IMR-90 (cell line): ENCODE data around the gene ASB9. TPM values are rescaled to one million over a fixed set of nuclear protein-coding genes. Genes with fewer than 3 reads are reported as not detected.

Experiments
- ATAC-seq: fragments of 200-7000 bp; cut with Tn5 transposase; 2 replicates; pipeline ENCODE4 v1.9.1; 2020; ENCODE audit warnings: low read depth, mild to moderate bottlenecking, moderate library complexity
- BruUV-seq: library from RNA; stranded (reverse); fragments of 400-500 nt; replicated peaks from 2 replicates; lab custom pipeline; 2021; lab: Mats Ljungman, UMichigan
- CTCF ChIA-PET: fragments of 300-600 bp; formaldehyde crosslinking; extraction: SDS; loops from one replicate; lab custom pipeline; 2021; ENCODE audit warnings: antibody characterized with exemption; lab: Yijun Ruan, JAX
- POLR2A ChIA-PET: fragments of 300-600 bp; sonication (Branson Sonifier 250); formaldehyde crosslinking; loops from one replicate; lab custom pipeline; 2022; ENCODE audit warnings: antibody characterized with exemption; ENCODE audit not compliant: unreplicated experiment; lab: Charles Lee
- DNase-seq: peaks from one replicate; pipeline ENCODE4 v3.0.0; 2013
- H2AFZ ChIP-seq: replicated peaks from 2 replicates; pipeline ENCODE3; 2013; ENCODE audit warnings: low read length, mild to moderate bottlenecking; ENCODE audit not compliant: poor library complexity
- H2AK5ac ChIP-seq: 2 replicates; pipeline ENCODE4 v1.6.1; 2013; ENCODE audit warnings: low read depth, low read length, inconsistent platforms
- H2AK9ac ChIP-seq: replicated peaks from 2 replicates; pipeline ENCODE3; 2013; ENCODE audit warnings: mild to moderate bottlenecking, low read depth, low read length, moderate library complexity; ENCODE audit not compliant: poor library complexity
- H2BK120ac ChIP-seq: 2 replicates; pipeline ENCODE4 v1.6.1; 2013; ENCODE audit warnings: low read depth, low read length, inconsistent platforms
- H2BK15ac ChIP-seq: 3 replicates; pipeline ENCODE4 v1.6.1; 2013; ENCODE audit warnings: low read depth, low read length, inconsistent platforms
- H2BK20ac ChIP-seq: 2 replicates; pipeline ENCODE4 v1.6.1; 2013; ENCODE audit warnings: low read depth, mild to moderate bottlenecking, inconsistent platforms, low read length, moderate library complexity
- H2BK5ac ChIP-seq: 2 replicates; pipeline ENCODE4 v1.6.1; 2013; ENCODE audit warnings: mild to moderate bottlenecking, low read depth, low read length, inconsistent platforms; ENCODE audit not compliant: poor library complexity, severe bottlenecking
- H3K14ac ChIP-seq: replicated peaks from 2 replicates; pipeline ENCODE4 v1.6.1; 2013; ENCODE audit warnings: low read depth, low read length, inconsistent platforms
- H3K18ac ChIP-seq: 2 replicates; pipeline ENCODE4 v1.6.1; 2013; ENCODE audit warnings: low read depth, low read length, control low read depth
- H3K23ac ChIP-seq: 2 replicates; pipeline ENCODE4 v1.6.1; 2013; ENCODE audit warnings: low read depth, low read length, inconsistent platforms
- H3K27ac ChIP-seq: 2 replicates; pipeline ENCODE4 v1.5.1; 2013; ENCODE audit warnings: mild to moderate bottlenecking, control low read depth, low read length; ENCODE audit not compliant: insufficient read depth
- H3K27me3 ChIP-seq: 2 replicates; pipeline ENCODE4 v1.6.1; 2013; ENCODE audit warnings: low read length; ENCODE audit not compliant: control insufficient read depth, insufficient read depth
- H3K36me3 ChIP-seq: 2 replicates; pipeline ENCODE4 v1.6.1; 2013; ENCODE audit warnings: low read length, mixed read lengths; ENCODE audit not compliant: control insufficient read depth, insufficient read depth
- H3K4ac ChIP-seq: 2 replicates; pipeline ENCODE4 v1.6.1; 2013; ENCODE audit warnings: low read depth, low read length, inconsistent platforms
- H3K4me1 ChIP-seq: 2 replicates; pipeline ENCODE4 v1.6.1; 2013; ENCODE audit warnings: low read length, mixed read lengths; ENCODE audit not compliant: control insufficient read depth, insufficient read depth
- H3K4me2 ChIP-seq: 2 replicates; pipeline ENCODE4 v1.6.1; 2013; ENCODE audit warnings: low read depth, mild to moderate bottlenecking, control low read depth, low read length, moderate library complexity
- H3K4me3 ChIP-seq: 2 replicates; pipeline ENCODE4 v1.5.1; 2013; ENCODE audit warnings: low read depth, mild to moderate bottlenecking, control low read depth, low read length, moderate library complexity; ENCODE audit not compliant: insufficient read depth
- H3K56ac ChIP-seq: 2 replicates; pipeline ENCODE4 v1.6.1; 2013; ENCODE audit warnings: low read length, inconsistent platforms; ENCODE audit not compliant: insufficient read depth; ENCODE audit errors: extremely low read depth
- H3K79me1 ChIP-seq, 2 experiments: 2 replicates each; pipeline ENCODE4 v1.6.1; 2013; ENCODE audit warnings: low read length in 2 of 2, inconsistent platforms in 1 of 2, low read depth in 1 of 2
- H3K9ac ChIP-seq: 2 replicates; pipeline ENCODE4 v1.6.1; 2013; ENCODE audit warnings: low read depth, low read length, control low read depth
- H3K9me1 ChIP-seq: 2 replicates; pipeline ENCODE4 v1.6.1; 2013; ENCODE audit warnings: low read length, inconsistent platforms; ENCODE audit not compliant: insufficient read depth
- H3K9me3 ChIP-seq: 2 replicates; pipeline ENCODE4 v1.6.1; 2013; ENCODE audit warnings: low read length; ENCODE audit not compliant: control insufficient read depth, insufficient read depth
- H4K20me1 ChIP-seq: 2 replicates; pipeline ENCODE4 v1.6.1; 2013; ENCODE audit warnings: low read length, inconsistent platforms; ENCODE audit not compliant: insufficient read depth
- H4K5ac ChIP-seq: 2 replicates; pipeline ENCODE4 v1.6.1; 2013; ENCODE audit warnings: mild to moderate bottlenecking, low read depth, low read length, control low read depth
- H4K8ac ChIP-seq, 2 experiments: 2 replicates each; pipeline ENCODE4 v1.6.1; 2013; ENCODE audit warnings: low read depth in 2 of 2, low read length in 2 of 2, control low read depth in 1 of 2, inconsistent platforms in 1 of 2
- H4K91ac ChIP-seq: 2 replicates; pipeline ENCODE4 v1.6.1; 2013; ENCODE audit warnings: low read depth, low read length, inconsistent platforms; ENCODE audit not compliant: insufficient read depth
- BHLHE40 ChIP-seq: fragments of 150-350 bp; IDR thresholded peaks from 2 replicates; pipeline ENCODE4 v1.6.1; 2016; ENCODE audit warnings: mild to moderate bottlenecking, low read depth, low read length
- FOS ChIP-seq: fragments of 150-350 bp; IDR thresholded peaks from 2 replicates; pipeline ENCODE4 v1.6.1; 2016; ENCODE audit warnings: low read depth, low read length
- MAFK ChIP-seq: IDR thresholded peaks from 2 replicates; pipeline ENCODE4 v1.6.1; 2012; ENCODE audit warnings: low read depth, low read length, improper control_type of control experiment
- MAZ ChIP-seq: IDR thresholded peaks from 2 replicates; pipeline ENCODE4 v1.6.1; 2012; ENCODE audit warnings: low read depth, mild to moderate bottlenecking, low read length, improper control_type of control experiment, moderate library complexity, borderline replicate concordance
- NFE2L2 ChIP-seq: fragments of 150-350 bp; IDR thresholded peaks from 2 replicates; pipeline ENCODE4 v1.6.1; 2016; ENCODE audit warnings: low read depth, mild to moderate bottlenecking, low read length
- SMC3 ChIP-seq: fragments of 150-350 bp; IDR thresholded peaks from 2 replicates; pipeline ENCODE4 v1.6.1; 2016; ENCODE audit warnings: low read depth, mild to moderate bottlenecking, antibody characterized with exemption, low read length, moderate library complexity
- WGBS, 2 experiments: methylation state at CpG; one replicate each; pipeline versions ENCODE4 v1.1.5 to v1.1.7; 2013; ENCODE audit warnings: missing lambda C conversion rate in 2 of 2; ENCODE audit not compliant: insufficient read length in 1 of 2; ENCODE audit errors: extremely low coverage in 2 of 2; 5-methylcytosine and 5-hydroxymethylcytosine counted together
- dilution Hi-C: fragments of 300-500 bp; cut with HindIII; formaldehyde crosslinking; loops from one replicate; pipeline ENCODE4 v1.14.3; 2018; ENCODE audit warnings: low sequenced_read_pairs; ENCODE audit not compliant: unreplicated experiment
- in situ Hi-C: fragments of 300-500 bp; cut with MboI; formaldehyde crosslinking; loops from 3 replicates; pipeline ENCODE4 v1.14.3; 2019; ENCODE audit warnings: low sequenced_read_pairs, inconsistent platforms, mixed read lengths
- intact Hi-C: fragments of 100-400 bp; cut with micrococcal nuclease; formaldehyde crosslinking; loops from 2 replicates; pipeline ENCODE4 v1.10.0; 2022
- polyA plus RNA-seq, 3 experiments: library from polyadenylated mRNA; depleted of rRNA; stranded (reverse); fragments of >200 nt; gene quantifications; 2 replicates each; pipeline ENCODE4 v1.2.3, GENCODE V29; 2012; ENCODE audit warnings: low replicate concordance in 1 of 3
- total RNA-seq: library from RNA; depleted of rRNA; stranded (reverse); fragments of >200 nt; gene quantifications from 2 replicates; pipeline ENCODE4 v1.2.3, GENCODE V29; 2012
- TF ChIP-seq, protein P1 (sequence below): conservative IDR thresholded peaks from 2 replicates; pipeline ENCODE4 v1.5.1; 2012; ENCODE audit warnings: mild to moderate bottlenecking, low read depth, low read length, improper control_type of control experiment

Gene ASB9
- total and polyA plus RNA-seq, 2 of the 4 experiments (the other 2 are of a cell fraction), result 0.15 to 0.36 TPM

DNA sequence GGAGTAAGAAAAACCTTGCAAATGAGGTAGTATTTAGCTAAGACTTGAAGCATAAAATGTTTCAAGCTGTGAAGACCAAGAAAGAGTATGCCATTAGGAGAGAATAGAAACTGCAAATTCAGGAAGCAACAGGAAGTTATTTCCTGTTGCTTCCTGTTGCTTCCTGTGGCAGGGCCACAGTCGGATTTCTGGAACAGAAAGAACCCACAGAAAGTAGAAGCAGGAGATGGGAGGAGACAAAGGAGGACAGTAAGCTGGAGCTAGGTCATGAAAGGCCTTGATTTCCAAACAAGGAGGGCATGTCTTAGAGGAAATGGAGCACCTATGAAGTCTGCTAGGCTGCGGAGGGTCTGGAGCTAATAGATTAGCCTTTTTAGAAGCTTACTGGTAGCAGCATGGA is 28.3 kb upstream of the ASB9 start:
- Histone ChIP-seq H3K18ac (no peak overlapping the region), H3K4me2 (no peak overlapping the region), H4K5ac (no peak overlapping the region), H2BK5ac (no peak overlapping the region), H3K9me1 (no peaks in the 10 kb centered on the region), H3K9ac (no peak overlapping the region), H3K9me3 (no peaks in the 10 kb centered on the region), H2AK5ac (no peak overlapping the region), H3K4me1 (no peaks in the 10 kb centered on the region), H4K20me1 (no peaks in the 10 kb centered on the region), H4K8ac (no peak overlapping the region), H3K27ac (no peak overlapping the region), H3K4me3 (no peak overlapping the region), H3K4ac (no peak overlapping the region), H2BK20ac (no peak overlapping the region), H3K36me3 (no peaks in the 10 kb centered on the region), H2BK15ac (no peak overlapping the region), H3K56ac (no peak overlapping the region), H2AK9ac (no peak overlapping the region), H3K23ac (no peak overlapping the region), H3K27me3 (peaks cover 1% of the 10 kb centered on the region; the same call in 1 of the 2 replicates), H2BK120ac (no peak overlapping the region), H4K91ac (no peak overlapping the region), H2AFZ (no peak overlapping the region), H3K14ac (no peak overlapping the region), H3K79me1 (no peaks in the 10 kb centered on the region)
- no peak for TF ChIP-seq BHLHE40
- no peak for TF ChIP-seq MAZ
- no peak for TF ChIP-seq MAFK
- no peak for TF ChIP-seq NFE2L2
- TF ChIP-seq, protein P1, sequence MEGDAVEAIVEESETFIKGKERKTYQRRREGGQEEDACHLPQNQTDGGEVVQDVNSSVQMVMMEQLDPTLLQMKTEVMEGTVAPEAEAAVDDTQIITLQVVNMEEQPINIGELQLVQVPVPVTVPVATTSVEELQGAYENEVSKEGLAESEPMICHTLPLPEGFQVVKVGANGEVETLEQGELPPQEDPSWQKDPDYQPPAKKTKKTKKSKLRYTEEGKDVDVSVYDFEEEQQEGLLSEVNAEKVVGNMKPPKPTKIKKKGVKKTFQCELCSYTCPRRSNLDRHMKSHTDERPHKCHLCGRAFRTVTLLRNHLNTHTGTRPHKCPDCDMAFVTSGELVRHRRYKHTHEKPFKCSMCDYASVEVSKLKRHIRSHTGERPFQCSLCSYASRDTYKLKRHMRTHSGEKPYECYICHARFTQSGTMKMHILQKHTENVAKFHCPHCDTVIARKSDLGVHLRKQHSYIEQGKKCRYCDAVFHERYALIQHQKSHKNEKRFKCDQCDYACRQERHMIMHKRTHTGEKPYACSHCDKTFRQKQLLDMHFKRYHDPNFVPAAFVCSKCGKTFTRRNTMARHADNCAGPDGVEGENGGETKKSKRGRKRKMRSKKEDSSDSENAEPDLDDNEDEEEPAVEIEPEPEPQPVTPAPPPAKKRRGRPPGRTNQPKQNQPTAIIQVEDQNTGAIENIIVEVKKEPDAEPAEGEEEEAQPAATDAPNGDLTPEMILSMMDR, result no peak
- no peak for TF ChIP-seq SMC3
- no peak for TF ChIP-seq FOS
- 59% methylated on average over 2 of the region's 2 CpGs; no CpG with 5 or more reads in 1 of the 2 experiments for WGBS, 2 experiments
- CTCF ChIA-PET, result no interaction called here
- in situ Hi-C loops (no loop called here), intact Hi-C loops (no loop called here), dilution Hi-C loops (no loop called here)
- BruUV-seq, result no TSS peak
- ATAC-seq, result no peak
- no peak for DNase-seq
- POLR2A ChIA-PET, result no interaction called here
